ENCODE data around the gene LENG9. TPM values are rescaled to one million over a fixed set of nuclear protein-coding genes. Genes with fewer than 3 reads are reported as not detected.

The LENG9 gene
- total and polyA plus RNA-seq, 8 donors = 1.3 to 14.5 (median 7.1) TPM

GRCh38 chr19:54416695-54417491 lies 46.7 kb downstream of the LENG9 start:
- no peak for TF ChIP-seq CTCF (IDR thresholded peaks at IDR 0.05)
- TF ChIP-seq EP300 (IDR thresholded peaks at IDR 0.05) = no peak
- TF ChIP-seq POLR2AphosphoS5 (IDR thresholded peaks at IDR 0.05) = no peak
- no peak for TF ChIP-seq POLR2A (IDR thresholded peaks at IDR 0.05)
- Histone ChIP-seq H3K27me3 (peaks cover 34 to 93% (median 74%) of the 10 kb centered on the region in 3 donors), H3K27ac (no peak overlapping the region), H3K4me3 (no peak overlapping the region), H3K4me1 (peaks cover 0 to 32% (median 18%) of the 10 kb centered on the region in 4 donors), H3K9me3 (no peaks in the 10 kb centered on the region), H3K36me3 (no peaks in the 10 kb centered on the region)
- WGBS, 5 donors = 25 to 40% (median 30%) methylated on average over 17 to 44 of the region's 44 CpGs
- intact Hi-C loops (cut with DNase I; ENCODE audit: low total_unique reads) = no loop called here
- DNase-seq = peak in 1 of 2 donors; percentile 28

GRCh38 chr19:54415901-54416673 lies 47.5 kb downstream of the LENG9 start:
- Histone ChIP-seq H3K4me3 (peak overlapping the region in 3 of 4 donors; percentile 11 to 24 (median 20)), H3K27ac (no peak overlapping the region), H3K36me3 (no peaks in the 10 kb centered on the region), H3K9me3 (no peaks in the 10 kb centered on the region), H3K4me1 (peaks cover 0 to 32% (median 18%) of the 10 kb centered on the region in 4 donors), H3K27me3 (peaks cover 32 to 93% (median 66%) of the 10 kb centered on the region in 3 donors)
- no peak for TF ChIP-seq POLR2A (IDR thresholded peaks at IDR 0.05)
- 4 to 6% (median 5%) methylated on average over 28 of the region's 28 CpGs for WGBS, 5 donors
- DNase-seq = peak in 1 of 2 donors; percentile 28
- intact Hi-C loops (cut with DNase I; ENCODE audit: low total_unique reads) = no loop called here

GRCh38 chr19:54415208-54415900 lies 48.2 kb downstream of the LENG9 start, which contains the start of gene TTYH1:
Gene TTYH1, plus strand, starts transcription at chr19:54415464. Its CDS starts 89 bp downstream, at chr19:54415553.
- Histone ChIP-seq H3K36me3 (no peaks in the 10 kb centered on the region), H3K4me3 (peak within 1 kb of the TSS in 3 of 4 donors; percentile 11 to 24 (median 20)), H3K9me3 (no peaks in the 10 kb centered on the region), H3K27ac (no peak within 1 kb of the TSS), H3K27me3 (peaks cover 31 to 93% (median 59%) of the 10 kb centered on the region in 3 donors), H3K4me1 (peaks cover 0 to 24% (median 11%) of the 10 kb centered on the region in 4 donors)
- intact Hi-C loops (cut with DNase I; ENCODE audit: low total_unique reads) = no loop called here
- peak in 2 of 7 experiments; percentile 17 to 27 for TF ChIP-seq CTCF (IDR thresholded peaks at IDR 0.05)
- no peak for TF ChIP-seq POLR2AphosphoS5 (IDR thresholded peaks at IDR 0.05)
- WGBS, 5 donors = 3 to 8% (median 6%) methylated on average over 11 to 63 of the region's 68 CpGs
- peak in 1 of 2 donors; percentile 68 for DNase-seq

- Histone ChIP-seq H3K9me3 (no peaks in the 10 kb centered on the region), H3K36me3 (no peaks in the 10 kb centered on the region), H3K4me3 (no peak overlapping the region), H3K27me3 (peaks cover 31 to 84% (median 49%) of the 10 kb centered on the region in 3 donors), H3K27ac (no peak overlapping the region), H3K4me1 (peaks cover 0 to 21% (median 8%) of the 10 kb centered on the region in 4 donors)
- 83 to 95% (median 95%) methylated on average over 4 of the region's 4 CpGs for WGBS, 5 donors
- no peak for DNase-seq
- intact Hi-C loops (cut with DNase I; ENCODE audit: low total_unique reads) = no loop called here
- TF ChIP-seq CTCF (IDR thresholded peaks at IDR 0.05) (no peak), EP300 (IDR thresholded peaks at IDR 0.05) (no peak)
Measured at GRCh38 chr19:54414156-54414555, 49.4 kb downstream of the LENG9 start.

Measured in stomach (tissue), 9 donors.